ENCODE results near the gene CELSR2.

Gene CELSR2

GRCh38 chr1:109312246-109312645 is 62.9 kb downstream of the CELSR2 start:
- DNase-seq: no peak

DNA sequence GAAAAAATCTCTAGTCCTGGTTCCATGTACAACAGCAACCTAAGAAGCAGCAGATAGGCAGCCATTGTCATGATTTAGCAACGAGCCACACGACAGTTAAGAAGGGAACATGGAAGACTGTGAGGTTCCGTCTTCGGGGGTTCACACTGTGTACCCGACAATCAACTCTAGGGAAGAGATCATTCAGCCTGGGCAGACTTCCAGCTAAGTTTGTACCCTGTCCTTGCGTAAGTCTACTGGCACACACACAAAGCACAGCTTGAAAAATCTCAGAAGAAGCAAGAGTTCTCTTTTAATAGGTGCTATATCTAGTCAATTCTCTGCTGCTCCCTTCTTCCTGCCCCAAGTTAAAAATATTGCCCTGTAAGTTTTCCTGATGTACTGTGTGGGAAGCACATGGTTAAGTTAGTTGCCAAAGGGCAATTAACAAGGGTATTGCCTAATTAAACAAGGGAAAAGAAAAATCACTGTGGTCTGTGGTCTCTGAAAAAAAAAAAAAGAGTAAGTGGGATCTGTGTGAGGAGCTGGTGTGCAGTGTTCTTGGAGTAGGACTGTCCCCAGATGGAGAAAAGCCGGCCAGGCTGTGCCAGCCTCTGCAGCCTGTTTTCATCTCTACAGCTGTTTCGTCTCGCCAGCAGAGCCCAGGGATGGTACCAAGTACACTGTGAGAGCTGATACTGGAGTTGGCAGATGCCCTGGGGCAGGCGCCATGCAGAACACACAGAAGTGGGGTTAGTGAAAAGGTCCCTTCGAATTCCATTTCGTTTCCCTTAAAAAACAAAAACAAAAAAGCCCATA is 63.8 kb downstream of the CELSR2 start:
- DNase-seq: no peak

GRCh38 chr1:109314795-109315194 is 65.5 kb downstream of the CELSR2 start:
- DNase-seq: no peak

- DNase-seq: no peak
These were observed 65.9 kb downstream of the CELSR2 start for GRCh38 chr1:109315288-109315687.

GRCh38 chr1:109316506-109316905 is 67.2 kb downstream of the CELSR2 start:
- DNase-seq: no peak

GRCh38 chr1:109319114-109319513 is 69.8 kb downstream of the CELSR2 start:
- no peak for DNase-seq

GRCh38 chr1:109322974-109323373 is 73.6 kb downstream of the CELSR2 start:
- DNase-seq: no peak

Data from CD4-positive, alpha-beta T cell treated with Interleukin-21 for 1 hour (primary cell).